Endodermal cell (in vitro differentiated cells): ENCODE data around the gene RGPD4. TPM values are rescaled to one million over a fixed set of nuclear protein-coding genes. Genes with fewer than 3 reads are reported as not detected.

Source experiments
- DNase-seq: peaks from one replicate; pipeline ENCODE4 v3.0.0-alpha.2; 2017
- H3K27ac ChIP-seq: 2 replicates; pipeline ENCODE4 v1.5.1; 2013; ENCODE audit warnings: mild to moderate bottlenecking, low read depth, low read length, moderate library complexity
- H3K27me3 ChIP-seq: 2 replicates; pipeline ENCODE4 v1.6.1; 2013; ENCODE audit warnings: mild to moderate bottlenecking, low read length, moderate library complexity; ENCODE audit not compliant: insufficient read depth, control insufficient read depth, poor library complexity, severe bottlenecking
- H3K36me3 ChIP-seq: 2 replicates; pipeline ENCODE4 v1.7.0; 2013; ENCODE audit warnings: mild to moderate bottlenecking, low read length, moderate library complexity; ENCODE audit not compliant: control insufficient read depth, insufficient read depth
- H3K4me1 ChIP-seq: one replicate; pipeline ENCODE4 v1.7.0; 2013; ENCODE audit warnings: low read length; ENCODE audit not compliant: control insufficient read depth, insufficient read depth
- H3K4me3 ChIP-seq: 2 replicates; pipeline ENCODE4 v1.5.1; 2013; ENCODE audit warnings: mild to moderate bottlenecking, low read length, moderate library complexity
- H3K9ac ChIP-seq: 2 replicates; pipeline ENCODE4 v1.6.1; 2013; ENCODE audit warnings: mild to moderate bottlenecking, low read length, moderate library complexity; ENCODE audit not compliant: poor library complexity, severe bottlenecking; ENCODE audit errors: extremely low read depth
- H3K9me3 ChIP-seq: 2 replicates; pipeline ENCODE4 v1.6.1; 2013; ENCODE audit warnings: mild to moderate bottlenecking, low read length, moderate library complexity; ENCODE audit not compliant: control insufficient read depth
- H3K27ac Mint-ChIP-seq: 2 replicates; pipeline ENCODE4 v1.8.0; 2020; ENCODE audit warnings: mixed read lengths
- H3K27me3 Mint-ChIP-seq: 2 replicates; pipeline ENCODE4 v1.8.0; 2021; ENCODE audit warnings: mild to moderate bottlenecking, mixed read lengths; ENCODE audit not compliant: insufficient read depth
- H3K36me3 Mint-ChIP-seq: 2 replicates; pipeline ENCODE4 v1.8.0; 2020; ENCODE audit warnings: low read depth, mixed read lengths
- H3K4me1 Mint-ChIP-seq: 2 replicates; pipeline ENCODE4 v1.8.0; 2020; ENCODE audit warnings: mixed read lengths
- H3K4me3 Mint-ChIP-seq: 2 replicates; pipeline ENCODE4 v1.8.0; 2020; ENCODE audit warnings: mild to moderate bottlenecking, moderate library complexity, mixed read lengths
- H3K9me3 Mint-ChIP-seq: 2 replicates; pipeline ENCODE4 v1.8.0; 2020; ENCODE audit warnings: mild to moderate bottlenecking, mixed read lengths
- WGBS, 2 experiments: methylation state at CpG; one replicate each; pipeline versions ENCODE4 v1.1.5 to v1.1.7; 2013; ENCODE audit warnings: missing lambda C conversion rate in 2 of 2, mixed read lengths in 1 of 2; ENCODE audit not compliant: insufficient coverage in 1 of 2, insufficient read length in 1 of 2; 5-methylcytosine and 5-hydroxymethylcytosine counted together
- total RNA-seq, 2 donors: library from RNA; stranded (reverse); fragmentation: NEBNext Ultra II Directional in 1 of 2; extraction: Animal tissue kit (Norgen Biotek cat#: 25700) in 1 of 2; gene quantifications; 2 replicates in 1 of 2; 3 replicates in 1 of 2; pipeline ENCODE4 v1.2.1, GENCODE V29; 2021
- TF ChIP-seq, protein P1 (sequence below): fragments of 200-600 bp; sonication (generic); conservative IDR thresholded peaks from 2 replicates; pipeline ENCODE4 v1.5.0; 2021; ENCODE audit warnings: antibody characterized with exemption, mild to moderate bottlenecking

The RGPD4 gene
- total RNA-seq, 2 donors from 2014 or later, result 0.13 TPM

DNA sequence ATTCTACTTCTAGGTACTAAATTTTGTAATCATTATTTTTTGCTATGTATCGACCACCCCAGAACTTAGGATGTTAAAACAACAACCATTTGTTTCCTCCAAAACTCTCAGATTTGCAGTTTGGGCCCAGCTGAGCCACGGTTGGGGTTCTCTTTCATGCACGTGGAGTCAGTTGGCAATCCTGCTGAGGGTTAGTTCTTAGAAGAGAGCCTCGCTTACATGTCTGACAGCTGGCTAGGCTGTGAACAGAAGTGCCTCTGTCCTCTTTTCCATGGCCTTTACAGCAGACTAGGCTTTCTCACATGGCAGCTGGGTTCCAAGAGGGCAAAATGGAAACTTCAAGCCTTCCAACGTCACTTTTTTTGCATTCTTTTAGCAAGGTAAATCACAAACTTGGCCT is 9.3 kb upstream of the RGPD4 start:
- H3K27me3 ChIP-seq, result no peaks in the 10 kb centered on the region
- no peak for DNase-seq
- Mint-ChIP-seq H3K27ac (no peak overlapping the region), H3K27me3 (no peaks in the 10 kb centered on the region), H3K4me3 (no peak overlapping the region), H3K9me3 (no peaks in the 10 kb centered on the region), H3K36me3 (no peaks in the 10 kb centered on the region), H3K4me1 (no peaks in the 10 kb centered on the region)
- H3K9ac ChIP-seq, result no peak overlapping the region
- no peaks in the 10 kb centered on the region for H3K9me3 ChIP-seq
- WGBS, 2 experiments, result 73 to 76% methylated on average over 3 to 5 of the region's 5 CpGs
- H3K4me1 ChIP-seq, result no peaks in the 10 kb centered on the region
- H3K27ac ChIP-seq, result no peak overlapping the region
- no peak overlapping the region for H3K4me3 ChIP-seq
- H3K36me3 ChIP-seq, result no peaks in the 10 kb centered on the region
- TF ChIP-seq, protein P1, sequence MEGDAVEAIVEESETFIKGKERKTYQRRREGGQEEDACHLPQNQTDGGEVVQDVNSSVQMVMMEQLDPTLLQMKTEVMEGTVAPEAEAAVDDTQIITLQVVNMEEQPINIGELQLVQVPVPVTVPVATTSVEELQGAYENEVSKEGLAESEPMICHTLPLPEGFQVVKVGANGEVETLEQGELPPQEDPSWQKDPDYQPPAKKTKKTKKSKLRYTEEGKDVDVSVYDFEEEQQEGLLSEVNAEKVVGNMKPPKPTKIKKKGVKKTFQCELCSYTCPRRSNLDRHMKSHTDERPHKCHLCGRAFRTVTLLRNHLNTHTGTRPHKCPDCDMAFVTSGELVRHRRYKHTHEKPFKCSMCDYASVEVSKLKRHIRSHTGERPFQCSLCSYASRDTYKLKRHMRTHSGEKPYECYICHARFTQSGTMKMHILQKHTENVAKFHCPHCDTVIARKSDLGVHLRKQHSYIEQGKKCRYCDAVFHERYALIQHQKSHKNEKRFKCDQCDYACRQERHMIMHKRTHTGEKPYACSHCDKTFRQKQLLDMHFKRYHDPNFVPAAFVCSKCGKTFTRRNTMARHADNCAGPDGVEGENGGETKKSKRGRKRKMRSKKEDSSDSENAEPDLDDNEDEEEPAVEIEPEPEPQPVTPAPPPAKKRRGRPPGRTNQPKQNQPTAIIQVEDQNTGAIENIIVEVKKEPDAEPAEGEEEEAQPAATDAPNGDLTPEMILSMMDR, result no peak

DNA sequence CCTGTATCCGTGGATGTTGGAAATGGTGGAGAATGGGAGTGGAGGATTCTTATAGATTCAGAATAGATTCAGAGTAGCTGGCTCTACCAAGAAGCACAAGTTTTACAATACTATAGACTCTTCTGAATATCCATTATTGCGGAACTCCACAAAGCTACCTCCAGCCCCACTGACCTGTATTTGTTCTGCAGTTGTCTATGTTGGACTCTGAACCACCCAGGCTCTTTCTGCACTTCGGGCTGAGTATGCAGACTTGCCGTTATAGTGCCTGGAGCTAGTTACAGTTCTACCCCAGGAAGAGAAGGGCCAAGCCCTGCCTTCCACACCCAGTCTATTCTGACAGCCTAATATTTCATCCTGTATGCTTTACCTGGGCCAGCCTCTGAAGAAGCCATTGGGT is 4.4 kb upstream of the RGPD4 start:
- H3K36me3 Mint-ChIP-seq, result no peaks in the 10 kb centered on the region
- H3K9me3 ChIP-seq, result no peaks in the 10 kb centered on the region
- no peak overlapping the region for H3K4me3 Mint-ChIP-seq
- H3K4me3 ChIP-seq, result no peak overlapping the region
- TF ChIP-seq, protein P1, result no peak
- DNase-seq, result no peak
- WGBS, 2 experiments, result 90 to 91% methylated on average over 3 to 4 of the region's 4 CpGs
- no peaks in the 10 kb centered on the region for H3K27me3 ChIP-seq
- no peaks in the 10 kb centered on the region for H3K27me3 Mint-ChIP-seq
- H3K27ac Mint-ChIP-seq, result no peak overlapping the region
- no peaks in the 10 kb centered on the region for H3K4me1 Mint-ChIP-seq
- peaks cover 3% of the 10 kb centered on the region for H3K9me3 Mint-ChIP-seq
- no peak overlapping the region for H3K9ac ChIP-seq
- H3K36me3 ChIP-seq, result no peaks in the 10 kb centered on the region
- H3K27ac ChIP-seq, result no peak overlapping the region
- no peaks in the 10 kb centered on the region for H3K4me1 ChIP-seq

DNA sequence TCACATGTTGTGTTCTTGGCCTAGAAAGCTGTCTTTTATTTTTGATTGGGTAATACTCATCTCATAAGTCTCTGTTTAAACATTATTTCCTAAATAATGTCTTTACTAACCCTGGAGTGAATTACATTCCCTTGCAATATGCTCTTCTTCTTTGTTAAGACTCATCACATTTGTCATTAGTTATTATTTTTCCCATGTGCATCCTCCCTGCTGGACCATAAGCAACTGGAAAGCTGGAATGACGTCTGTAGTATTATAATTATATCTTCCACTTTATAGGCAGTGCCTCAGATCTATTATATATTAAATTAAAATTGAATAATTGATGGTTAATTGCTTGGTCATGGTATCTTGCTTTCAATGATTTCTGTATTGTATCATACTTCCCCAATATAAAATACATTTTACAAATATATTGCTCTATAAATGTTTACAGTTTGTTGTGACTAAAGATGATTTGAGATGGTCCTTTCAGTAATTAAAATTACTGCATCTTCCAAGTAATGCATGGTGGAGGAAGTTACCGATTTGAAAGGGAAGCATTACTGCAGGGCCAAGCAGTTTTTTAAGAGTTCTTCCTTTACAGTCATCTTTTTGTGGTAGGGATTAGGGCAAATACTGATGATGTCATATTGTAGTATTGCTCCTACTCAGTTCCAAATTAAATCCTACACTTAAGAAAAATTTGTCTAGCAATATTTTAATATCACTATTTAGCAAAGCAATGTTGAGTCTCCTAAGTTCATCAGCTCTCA is 2.1 kb upstream of the RGPD4 start:
- WGBS, 2 experiments, result 87% methylated on average over 1 of the region's 2 CpGs; no CpG with 5 or more reads in 1 of the 2 experiments
- Histone ChIP-seq H3K27ac (no peak overlapping the region), H3K4me3 (no peak overlapping the region), H3K9ac (no peak overlapping the region), H3K27me3 (no peaks in the 10 kb centered on the region), H3K4me1 (no peaks in the 10 kb centered on the region), H3K9me3 (no peaks in the 10 kb centered on the region), H3K36me3 (no peaks in the 10 kb centered on the region)
- Mint-ChIP-seq H3K4me3 (no peak overlapping the region), H3K4me1 (no peaks in the 10 kb centered on the region), H3K27me3 (no peaks in the 10 kb centered on the region), H3K9me3 (peaks cover 3% of the 10 kb centered on the region), H3K27ac (no peak overlapping the region), H3K36me3 (no peaks in the 10 kb centered on the region)
- no peak for DNase-seq
- TF ChIP-seq, protein P1, result no peak
